GM19099 (cell line): Measurements from ENCODE around the gene CDH4.

Experiments
- POLR2A ChIP-seq: IDR thresholded peaks from 3 replicates; pipeline ENCODE4 v1.6.1; 2011; ENCODE audit warnings: low read depth; ENCODE audit not compliant: insufficient read length; ENCODE audit errors: extremely low read depth

The CDH4 gene

GRCh38 chr20:61240814-61241213, 11.2 kb upstream of the CDH4 start:
- no peak for TF ChIP-seq POLR2A

DNA sequence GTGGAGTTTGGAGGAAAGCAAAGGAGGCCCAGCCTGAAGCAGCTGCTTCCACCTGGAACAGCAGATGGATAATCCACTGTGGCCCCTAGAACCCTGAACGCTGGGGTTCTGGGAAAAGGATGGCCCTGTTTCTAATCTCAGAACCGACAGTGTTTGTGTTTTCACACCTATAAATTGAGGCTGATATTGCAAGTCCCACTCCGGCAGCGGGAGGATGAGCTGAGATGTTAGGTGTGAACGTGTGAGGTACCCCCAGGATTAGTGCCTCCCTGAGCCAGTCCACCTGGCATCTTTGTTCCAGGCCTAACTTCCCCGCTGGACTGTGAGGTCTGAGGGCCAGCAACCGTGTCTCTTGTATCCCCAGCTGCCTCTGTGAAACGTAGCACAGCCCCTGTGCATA, 7.8 kb upstream of the CDH4 start:
- no peak for TF ChIP-seq POLR2A

GRCh38 chr20:61246269-61246668, 5.8 kb upstream of the CDH4 start:
- TF ChIP-seq POLR2A, result no peak

DNA sequence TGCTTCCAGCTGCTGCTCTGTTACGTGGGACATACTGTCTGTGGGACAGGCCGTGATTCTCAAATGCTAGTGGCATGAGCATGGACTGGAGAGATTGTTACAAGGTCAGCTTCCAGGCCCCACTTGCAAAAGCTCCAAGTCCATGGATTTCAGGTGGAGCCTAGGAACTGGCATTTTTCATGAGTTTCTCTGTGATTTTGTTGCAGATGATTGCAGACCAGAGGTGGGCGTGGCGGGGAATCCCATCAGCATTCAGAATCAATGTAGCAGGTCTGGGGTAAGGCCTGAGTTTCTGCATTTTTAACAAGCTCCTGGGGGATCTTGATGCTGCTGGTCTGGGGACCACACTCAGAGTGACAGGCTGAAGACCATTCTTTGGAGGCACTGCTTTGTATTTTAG, 2.4 kb upstream of the CDH4 start:
- no peak for TF ChIP-seq POLR2A

- TF ChIP-seq POLR2A, result no peak
These were observed 671 bp downstream of the CDH4 start for GRCh38 chr20:61252601-61253263.

- no peak for TF ChIP-seq POLR2A
These were observed 1.2 kb downstream of the CDH4 start for GRCh38 chr20:61253264-61253639.

DNA sequence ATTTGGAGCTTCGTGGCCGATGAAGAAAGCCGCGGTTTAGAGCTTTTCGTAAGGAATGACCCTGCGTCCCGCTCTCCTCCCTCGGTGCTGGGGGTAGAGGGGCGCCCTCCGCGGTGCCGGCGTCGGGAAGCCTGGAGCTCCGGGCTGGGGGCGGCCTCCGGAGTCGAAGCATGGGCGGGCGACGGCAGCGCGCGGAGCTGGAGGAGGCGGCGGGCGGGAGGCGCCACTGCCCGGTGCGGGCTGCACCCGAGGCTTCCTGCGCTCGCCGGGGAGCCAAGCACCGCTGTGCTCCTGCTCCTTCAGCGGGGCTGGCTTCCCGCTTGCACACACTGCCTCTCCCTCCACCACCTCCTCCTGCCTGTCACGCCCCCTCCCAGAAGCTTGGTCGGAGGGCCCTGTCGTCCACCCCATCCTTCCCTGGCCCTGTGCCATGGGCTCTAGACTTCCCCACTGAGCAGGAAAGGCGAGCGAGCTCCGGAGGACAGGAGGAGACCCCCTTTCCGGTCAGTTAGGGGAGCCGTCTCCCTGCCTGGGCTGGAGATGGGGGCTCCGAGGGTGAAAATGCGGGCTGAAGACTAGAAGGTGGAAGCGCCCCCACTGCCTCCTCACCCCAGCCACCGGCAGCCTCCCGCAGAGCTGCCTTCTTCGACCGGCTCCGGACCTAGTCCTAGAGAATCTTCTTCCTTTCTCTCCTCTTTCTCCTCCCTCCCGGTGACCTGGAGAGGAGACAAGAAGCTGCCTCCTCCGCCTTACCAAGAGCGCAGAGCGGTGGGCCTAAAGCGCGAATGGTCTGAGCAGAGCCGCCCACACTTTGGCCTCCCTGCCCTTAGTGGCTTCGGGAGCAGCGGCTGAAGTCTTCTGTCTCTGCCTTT, 1.8 kb downstream of the CDH4 start:
- no peak for TF ChIP-seq POLR2A

GRCh38 chr20:61254881-61255626, 3.0 kb downstream of the CDH4 start:
- no peak for TF ChIP-seq POLR2A

DNA sequence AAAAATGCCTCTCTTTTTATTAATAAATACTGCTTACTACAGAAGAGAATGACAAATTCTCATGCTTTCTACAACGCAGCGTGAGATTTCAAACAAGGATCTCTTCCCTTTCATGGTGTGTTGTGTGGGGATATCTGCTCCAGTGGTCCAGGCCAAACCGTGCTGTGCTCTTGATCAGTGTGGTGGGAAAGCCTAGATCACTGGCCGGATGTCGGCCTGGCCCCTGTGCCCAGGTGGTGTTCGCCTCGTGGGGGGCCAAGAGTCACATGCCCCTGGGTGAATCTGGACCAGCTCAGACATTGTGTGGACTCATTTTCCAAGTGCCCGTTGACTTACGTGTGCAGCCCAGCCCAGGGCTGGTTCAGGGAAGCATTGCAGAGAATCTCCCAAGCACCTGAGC, 4.3 kb downstream of the CDH4 start:
- TF ChIP-seq POLR2A, result no peak

- no peak for TF ChIP-seq POLR2A
These were observed 4.8 kb downstream of the CDH4 start for GRCh38 chr20:61256824-61257223.

DNA sequence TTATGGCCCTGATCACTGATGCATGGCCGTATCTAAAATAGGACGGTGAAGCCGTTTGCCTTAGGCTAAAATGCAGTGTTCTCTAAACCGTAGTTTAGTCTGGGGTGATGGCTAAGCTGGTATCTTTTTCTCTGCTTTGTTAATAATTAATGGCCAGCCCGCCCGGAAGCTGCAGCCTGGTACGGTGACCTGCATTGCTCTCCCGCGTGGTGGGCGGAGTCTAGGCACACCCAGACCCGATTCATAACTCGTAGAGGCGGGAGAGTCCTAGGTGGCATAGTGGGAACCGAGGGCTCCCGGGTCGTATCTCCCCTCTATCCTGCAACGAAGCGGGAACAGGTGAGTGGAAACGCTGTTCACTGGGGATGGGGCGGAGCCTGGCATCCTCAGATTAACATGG, 5.5 kb downstream of the CDH4 start:
- no peak for TF ChIP-seq POLR2A

- TF ChIP-seq POLR2A, result no peak
These were observed 7.7 kb downstream of the CDH4 start for GRCh38 chr20:61259741-61260140.

DNA sequence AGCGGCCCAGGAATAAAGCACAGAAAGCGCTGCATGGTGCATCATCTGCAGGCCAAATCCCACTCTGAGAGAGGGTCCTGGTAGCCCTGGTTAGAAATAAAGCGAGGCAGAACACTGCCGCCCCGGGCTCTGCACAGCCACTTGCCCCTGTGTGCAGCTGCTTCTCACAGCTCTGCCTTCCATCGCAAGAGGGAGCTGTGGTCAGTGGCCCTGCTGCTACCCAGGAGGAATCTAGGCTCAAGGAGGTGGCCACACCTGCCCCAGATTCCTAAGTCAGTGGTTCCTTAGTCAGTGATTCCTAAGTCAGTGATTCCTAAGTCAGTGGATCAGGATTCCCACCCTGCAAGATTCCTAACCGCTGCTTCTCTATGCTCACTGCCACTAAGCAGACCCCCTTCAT, 8.8 kb downstream of the CDH4 start:
- TF ChIP-seq POLR2A, result no peak

- TF ChIP-seq POLR2A, result no peak
These were observed 10.0 kb downstream of the CDH4 start for GRCh38 chr20:61262036-61262435.

GRCh38 chr20:61262514-61262913, 10.5 kb downstream of the CDH4 start:
- no peak for TF ChIP-seq POLR2A

DNA sequence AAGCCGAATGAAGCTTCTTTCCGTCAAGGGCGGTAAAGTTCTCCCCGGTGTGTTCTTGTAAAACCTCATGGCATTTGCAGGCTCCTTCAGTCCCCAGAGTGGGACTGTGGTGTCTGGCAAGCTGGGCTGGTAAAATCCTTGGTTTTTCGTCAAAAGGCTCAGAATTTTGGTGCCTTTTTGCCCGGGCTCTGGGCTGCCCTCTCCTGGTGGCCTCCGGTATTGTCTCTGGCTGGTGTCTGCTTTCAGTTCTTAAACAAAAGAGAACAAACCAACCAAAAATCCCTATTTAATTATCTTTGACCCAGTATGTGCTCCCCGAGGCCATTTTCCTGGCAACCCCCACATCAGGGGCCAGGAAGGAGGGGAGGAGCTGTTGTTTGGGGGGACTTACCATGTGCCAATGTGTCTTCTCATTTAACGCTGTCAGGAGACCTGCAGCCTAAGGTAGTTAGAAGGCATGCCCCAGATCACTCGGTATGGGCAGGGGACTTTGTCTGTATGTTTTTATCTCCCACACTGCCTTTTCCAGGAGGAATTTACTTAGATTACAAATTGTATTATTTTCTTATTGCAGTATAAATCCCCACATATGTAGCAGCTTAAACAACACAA, 11.1 kb downstream of the CDH4 start:
- TF ChIP-seq POLR2A, result no peak

GRCh38 chr20:61263938-61264337, 11.9 kb downstream of the CDH4 start:
- no peak for TF ChIP-seq POLR2A
